22Rv1 (cell line): ENCODE data around the gene UMODL1.

Experiments
- CTCF ChIP-seq: fragments of 450-650 bp; IDR thresholded peaks from 2 replicates; pipeline ENCODE4 v1.5.1; 2017; ENCODE audit warnings: mild to moderate bottlenecking
- ZFX ChIP-seq: fragments of 450-650 bp; IDR thresholded peaks from 2 replicates; pipeline ENCODE4 v1.6.1; 2017; ENCODE audit warnings: antibody characterized with exemption, borderline replicate concordance

- TF ChIP-seq CTCF (peak; percentile 44), ZFX (no peak)
Measured at GRCh38 chr21:42125571-42126544, 54.7 kb downstream of the UMODL1 start.
